GM13976 (cell line): ENCODE measurements around the gene RBPJ.

Experiments used
- DNase-seq: peaks from one replicate; pipeline ENCODE4 v3.0.0; 2012; ENCODE audit warnings: low spot score
- CTCF ChIP-seq: IDR thresholded peaks from 2 replicates; pipeline ENCODE4 v1.5.1; 2012; ENCODE audit warnings: borderline replicate concordance, mild to moderate bottlenecking; ENCODE audit not compliant: insufficient read depth; ENCODE audit errors: extremely low read depth, missing control alignments, control extremely low read depth
- in situ Hi-C: fragments of 300-500 bp; cut with MboI; formaldehyde crosslinking; loops from one replicate; pipeline ENCODE4 v1.12.0; 2022; ENCODE audit warnings: low sequenced_read_pairs, mixed read lengths, inconsistent platforms; ENCODE audit not compliant: unreplicated experiment

RBPJ gene

GRCh38 chr4:26372525-26373172 lies 51.8 kb downstream of the RBPJ start:
- no peak for TF ChIP-seq CTCF
- in situ Hi-C loops, result no loop called here
- peak; percentile 55 for DNase-seq

- no peak for DNase-seq
- TF ChIP-seq CTCF, result no peak
- in situ Hi-C loops, result no loop called here
Measured at GRCh38 chr4:26375551-26375950, 54.7 kb downstream of the RBPJ start.

GRCh38 chr4:26377328-26378311 lies 56.8 kb downstream of the RBPJ start:
- TF ChIP-seq CTCF, result no peak
- DNase-seq, result no peak
- in situ Hi-C loops, result no loop called here

- no peak for TF ChIP-seq CTCF
- no peak for DNase-seq
- in situ Hi-C loops, result no loop called here
Measured at GRCh38 chr4:26379837-26380236, 59.0 kb downstream of the RBPJ start.

GRCh38 chr4:26380740-26381139 lies 59.9 kb downstream of the RBPJ start:
- DNase-seq, result no peak
- no peak for TF ChIP-seq CTCF
- in situ Hi-C loops, result no loop called here

- DNase-seq, result no peak
- no peak for TF ChIP-seq CTCF
- in situ Hi-C loops, result no loop called here
Measured at GRCh38 chr4:26384380-26385057, 63.7 kb downstream of the RBPJ start.
